Measurements from ENCODE around the gene PLLP.

PLLP gene

GRCh38 chr16:57253466-57253865 lies 31.0 kb downstream of the PLLP start:
- DNase-seq, result no peak

DNA sequence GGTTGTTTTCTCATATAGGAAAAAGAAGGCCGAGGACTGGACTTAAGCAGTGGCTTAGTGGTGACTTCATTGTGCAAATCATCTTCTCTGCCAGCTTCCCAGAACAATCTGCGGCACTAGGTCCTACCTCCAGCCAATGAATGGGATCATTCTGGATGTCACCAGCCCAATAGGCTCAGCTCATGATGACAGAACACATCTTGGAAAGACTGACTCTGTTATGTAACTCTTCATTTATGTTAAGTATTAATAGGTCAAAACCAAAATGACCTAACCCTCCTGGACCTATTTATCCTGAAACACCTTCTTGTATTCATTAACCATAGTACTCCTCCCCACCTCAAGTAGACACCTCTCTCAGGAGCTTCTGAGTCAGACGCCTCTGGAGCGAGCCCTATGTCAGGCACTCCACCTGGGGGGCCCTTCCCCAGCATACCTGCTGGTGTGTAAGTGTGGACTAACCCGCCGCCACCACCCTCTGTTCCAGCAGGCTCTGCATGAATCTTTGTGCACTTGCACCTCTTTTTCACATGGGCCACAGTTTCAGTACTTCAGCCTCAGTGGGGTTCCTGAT lies 32.2 kb downstream of the PLLP start:
- DNase-seq, result no peak

DNA sequence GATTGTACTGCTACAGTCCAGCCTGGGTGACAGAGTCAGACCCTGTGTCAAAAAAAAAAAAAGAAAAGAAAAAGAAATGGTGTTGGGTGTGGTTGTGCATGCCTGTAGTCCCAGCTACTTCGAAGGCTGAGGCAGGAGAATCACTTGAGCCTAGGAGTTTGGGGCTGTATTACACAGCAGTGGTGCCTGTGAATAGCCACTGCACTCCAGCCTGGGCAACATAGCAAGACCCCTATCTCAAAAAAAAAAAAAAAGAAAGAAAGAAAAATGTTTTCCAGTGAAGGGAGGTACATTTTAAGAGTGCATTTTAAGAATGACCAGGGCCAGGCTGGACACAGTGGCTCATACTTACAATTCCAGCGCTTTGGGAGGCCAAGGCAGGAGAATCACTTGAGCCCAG lies 33.1 kb downstream of the PLLP start:
- DNase-seq, result no peak

DNA sequence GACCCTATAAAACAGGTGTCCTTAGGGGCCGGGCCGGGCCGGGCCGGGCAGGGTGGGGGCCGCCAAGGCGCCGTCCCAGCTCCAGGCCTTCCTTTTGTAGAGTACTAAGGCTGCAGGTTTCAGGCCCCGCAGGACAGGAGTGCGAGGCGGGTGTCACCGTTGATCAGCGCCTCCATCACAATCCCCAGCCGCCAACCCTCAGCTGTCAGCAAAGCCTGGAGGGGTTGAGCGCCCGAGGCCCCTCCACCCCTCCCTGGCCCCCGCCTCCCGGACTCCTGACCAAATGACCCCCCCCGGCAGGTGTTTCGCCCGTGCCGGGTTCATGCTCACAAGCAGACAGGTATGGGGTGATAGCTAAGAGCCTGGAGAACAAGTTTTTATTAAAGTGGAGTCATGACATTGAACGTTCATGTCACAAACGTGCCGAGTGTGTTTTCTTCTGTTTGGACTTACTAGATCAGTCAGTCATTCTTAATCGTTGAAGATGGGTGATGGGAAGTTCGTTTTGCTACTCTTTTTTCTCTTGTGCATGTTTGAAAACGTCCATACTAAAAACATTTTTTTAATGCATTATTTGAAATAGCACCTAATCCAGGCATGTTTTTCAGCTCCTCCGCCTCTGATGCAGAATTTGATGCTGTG lies 38.9 kb downstream of the PLLP start:
- DNase-seq, result no peak

- DNase-seq, result peak; percentile 97 to 98
Observed at GRCh38 chr16:57244767-57245471, 39.6 kb downstream of the PLLP start, which contains the start of gene ARL2BP. Gene ARL2BP (plus strand): TSS chr16:57245259. CDS start chr16:57245368, 109 bp downstream.

- no peak for DNase-seq
Observed at GRCh38 chr16:57244463-57244766, 40.1 kb downstream of the PLLP start.

GRCh38 chr16:57242650-57243049 lies 41.8 kb downstream of the PLLP start:
- no peak for DNase-seq

- DNase-seq, result no peak
Observed at GRCh38 chr16:57240851-57241250, 43.6 kb downstream of the PLLP start.

GRCh38 chr16:57239107-57239506 lies 45.4 kb downstream of the PLLP start:
- DNase-seq, result no peak

DNA sequence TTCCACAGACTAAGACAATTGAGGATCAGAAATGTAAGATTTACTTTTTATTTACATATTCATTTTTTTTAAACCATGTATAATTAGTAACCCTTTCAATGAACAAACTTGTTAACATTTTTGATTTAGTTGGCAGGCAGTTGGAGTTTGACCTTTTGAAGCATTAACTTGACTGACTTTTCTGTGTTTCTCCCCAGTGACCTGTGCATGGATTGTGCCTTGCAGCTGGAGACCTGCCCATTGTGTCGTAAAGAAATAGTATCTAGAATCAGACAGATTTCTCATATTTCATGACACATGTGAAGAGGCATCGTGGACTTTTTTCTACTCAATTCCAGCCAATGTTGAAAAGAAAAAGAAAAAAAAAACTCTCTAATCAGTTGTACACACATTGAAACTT lies 45.8 kb downstream of the PLLP start:
- DNase-seq, result no peak

GRCh38 chr16:57236022-57236350 lies 48.5 kb downstream of the PLLP start:
- no peak for DNase-seq

GRCh38 chr16:57235128-57236021 lies 49.1 kb downstream of the PLLP start:
- DNase-seq, result no peak

DNA sequence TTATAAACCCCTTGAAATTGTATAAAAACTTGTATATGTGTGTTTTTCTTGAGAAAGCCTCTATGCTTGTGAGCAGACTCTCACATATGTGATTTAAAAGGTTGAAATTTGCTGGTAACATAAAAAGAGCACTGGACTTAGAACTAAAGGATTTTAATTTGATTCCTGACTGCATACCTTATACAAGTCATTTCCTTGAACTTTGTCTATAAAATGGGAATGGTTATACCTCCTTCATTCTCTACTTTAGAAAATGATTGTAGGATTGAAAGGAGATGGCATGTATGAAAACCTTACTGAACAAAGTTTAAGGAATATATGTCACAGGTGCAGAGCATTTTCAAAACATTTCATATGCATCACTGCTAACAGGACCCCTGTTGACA lies 49.8 kb downstream of the PLLP start:
- DNase-seq, result no peak

DNA sequence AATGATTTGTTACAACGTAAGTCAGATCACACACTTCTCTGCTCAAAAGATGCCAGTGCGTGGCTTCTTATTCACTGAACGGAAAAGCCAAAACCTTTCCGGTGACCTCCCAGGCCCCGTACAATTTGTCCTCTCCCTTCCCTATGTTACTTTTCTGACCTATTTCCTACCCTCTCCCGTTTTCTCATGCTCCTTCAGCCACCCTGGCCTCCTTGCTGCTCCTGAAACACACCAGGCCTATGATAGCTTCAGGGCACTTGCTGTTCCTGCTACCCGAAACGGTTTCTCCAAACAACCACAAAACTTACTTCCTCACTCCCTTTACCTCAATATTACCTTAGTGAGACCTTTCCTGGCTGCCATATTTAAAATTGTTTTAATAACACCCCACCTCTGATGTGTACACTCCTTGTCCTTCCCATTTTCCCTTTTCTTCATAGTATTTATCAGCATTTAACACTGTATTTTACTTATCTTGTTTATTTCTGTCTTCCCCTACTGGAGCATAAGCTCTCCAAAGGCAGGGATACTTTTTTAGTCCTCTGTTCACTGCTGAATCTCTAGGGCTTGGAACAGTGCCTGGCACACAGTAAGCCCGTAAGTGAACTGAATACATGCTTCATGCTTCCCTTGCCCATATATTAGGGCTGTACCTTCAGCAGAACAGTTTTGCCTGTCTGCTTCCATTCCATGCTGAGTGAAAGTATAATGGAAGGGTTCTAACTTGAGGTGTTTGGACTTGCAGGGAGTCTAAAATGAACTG lies 50.3 kb downstream of the PLLP start:
- DNase-seq, result no peak

DNA sequence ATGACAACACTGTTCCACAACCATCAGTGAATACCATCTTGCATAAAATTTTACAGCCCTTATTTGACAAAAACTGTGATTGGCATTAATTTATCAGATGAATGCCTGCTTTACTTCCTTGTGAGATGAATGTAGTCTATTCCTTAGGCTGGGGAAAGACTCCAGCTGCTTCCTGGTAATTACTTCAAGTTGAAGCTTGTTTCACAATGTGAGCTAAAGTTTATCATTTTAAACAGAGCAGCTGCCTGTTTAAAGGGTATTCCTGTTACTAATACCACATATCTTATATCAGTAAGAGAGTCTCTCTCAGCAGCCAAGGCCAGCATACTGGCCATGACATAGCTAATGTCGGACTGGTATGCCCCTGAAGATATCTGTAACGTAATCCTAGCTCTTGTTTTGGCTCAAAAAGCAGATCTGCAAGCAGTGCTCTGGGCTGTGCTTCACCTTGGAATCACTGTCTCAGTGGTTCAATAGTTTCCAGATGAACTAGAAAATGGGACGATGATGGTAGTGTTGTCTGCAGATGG lies 52.6 kb downstream of the PLLP start:
- DNase-seq, result no peak

GRCh38 chr16:57229079-57229478 lies 55.4 kb downstream of the PLLP start:
- no peak for DNase-seq

DNA sequence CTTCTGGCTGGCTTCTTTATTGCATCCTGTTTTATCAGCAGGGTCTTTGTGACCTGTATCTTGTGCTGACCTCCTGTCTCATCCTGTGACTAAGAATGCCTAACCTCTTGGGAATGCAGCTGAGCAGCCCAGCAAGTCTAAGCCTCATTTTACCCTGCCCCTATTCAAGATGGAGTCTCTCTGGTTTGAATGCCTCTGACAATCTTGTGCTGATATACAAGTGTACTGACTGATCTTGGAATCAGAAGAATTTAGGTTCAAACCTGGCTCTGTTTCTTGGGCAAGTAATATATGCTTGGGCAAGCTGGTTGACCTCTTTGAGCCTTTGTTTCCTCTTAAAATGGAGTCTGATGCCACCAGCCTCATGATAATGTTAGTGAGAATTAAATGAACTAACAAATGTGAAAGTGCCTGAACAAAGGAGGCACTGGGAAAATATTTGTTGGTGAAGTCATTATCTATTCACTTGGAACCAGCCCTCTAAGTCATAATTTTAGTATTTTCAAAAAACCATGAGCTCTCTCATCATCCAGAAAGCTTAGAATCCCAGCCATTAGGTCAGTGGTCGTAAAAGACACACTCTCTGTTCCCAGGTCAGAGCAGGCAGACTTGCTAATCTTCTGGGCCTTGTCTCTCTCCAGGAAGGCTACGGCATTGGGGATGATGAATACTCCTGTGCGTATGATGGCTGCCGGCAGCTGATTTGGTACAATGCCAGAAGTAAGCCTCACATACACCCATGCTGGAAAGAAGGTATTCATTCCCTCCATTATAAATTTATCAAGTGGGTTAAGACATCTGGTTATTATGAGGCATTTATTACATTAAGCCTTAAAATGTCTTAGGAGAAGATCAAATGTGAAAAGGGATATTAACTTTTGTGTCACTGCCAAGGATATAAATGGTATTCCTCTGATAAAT lies 57.5 kb downstream of the PLLP start:
- no peak for DNase-seq

GRCh38 chr16:57225978-57226377 lies 58.5 kb downstream of the PLLP start:
- DNase-seq, result no peak

GRCh38 chr16:57224651-57225335 lies 59.7 kb downstream of the PLLP start:
- DNase-seq, result no peak

DNA sequence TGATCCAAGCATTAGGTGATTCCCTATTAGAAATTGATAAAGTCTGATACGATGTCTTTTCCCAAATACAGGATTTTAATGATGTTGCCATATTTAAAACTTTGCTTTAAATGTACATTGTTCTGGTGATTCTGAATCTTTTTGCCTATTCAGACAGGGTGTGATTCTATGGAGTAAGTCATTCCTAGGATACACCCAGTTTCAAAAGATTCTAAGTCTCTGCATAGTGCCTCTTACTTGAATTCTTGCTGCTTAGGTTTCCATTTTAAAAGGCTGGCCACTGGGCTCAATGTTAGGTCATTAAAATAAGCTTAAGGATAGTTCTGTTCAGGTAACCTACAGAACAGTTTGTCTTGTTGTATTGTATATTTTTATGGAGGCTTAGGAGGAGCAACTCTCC lies 61.4 kb downstream of the PLLP start:
- no peak for DNase-seq

GRCh38 chr16:57216968-57217367 lies 67.5 kb downstream of the PLLP start:
- no peak for DNase-seq

All from activated CD4-positive, alpha-beta T cell treated with anti-CD3 and anti-CD28 coated beads, Interleukin-2, amount 50 U/mL, for 4 hours (primary cell).